Memory B cell (primary cell): ENCODE data around the gene UQCRC1.

Source experiments
- ATAC-seq: fragments of 150-1000 bp; cut with Tn5 transposase; 2 replicates; pipeline ENCODE4 v1.10.0; 2021; ENCODE audit warnings: low read depth, mild to moderate bottlenecking, moderate library complexity
- DNase-seq, 2 donors: peaks; one replicate each; pipeline ENCODE4 v3.0.0; 2022; ENCODE audit warnings: low spot score in 2 of 2
- H3K27ac Mint-ChIP-seq: one replicate; pipeline ENCODE4 v1.8.0; 2022; ENCODE audit warnings: mild to moderate bottlenecking, moderate library complexity, mixed read lengths
- H3K27me3 Mint-ChIP-seq: one replicate; pipeline ENCODE4 v1.8.0; 2022; ENCODE audit warnings: mixed read lengths
- H3K36me3 Mint-ChIP-seq: one replicate; pipeline ENCODE4 v1.8.0; 2022; ENCODE audit warnings: mild to moderate bottlenecking, mixed read lengths
- H3K4me1 Mint-ChIP-seq: one replicate; pipeline ENCODE4 v1.8.0; 2022; ENCODE audit warnings: mixed read lengths
- H3K4me3 Mint-ChIP-seq: one replicate; pipeline ENCODE4 v1.8.0; 2022; ENCODE audit warnings: mild to moderate bottlenecking, moderate library complexity, mixed read lengths
- H3K9me3 Mint-ChIP-seq: one replicate; pipeline ENCODE4 v1.8.0; 2022; ENCODE audit warnings: mixed read lengths

Gene UQCRC1

GRCh38 chr3:48625600-48625999 lies 16.2 kb upstream of the UQCRC1 start:
- Mint-ChIP-seq H3K27me3 (no peaks in the 10 kb centered on the region), H3K4me1 (peaks cover 2% of the 10 kb centered on the region), H3K36me3 (peaks cover 1% of the 10 kb centered on the region), H3K27ac (no peak overlapping the region), H3K4me3 (no peak overlapping the region), H3K9me3 (no peaks in the 10 kb centered on the region)
- no peak for ATAC-seq
- no peak for DNase-seq

- Mint-ChIP-seq H3K27ac (no peak overlapping the region), H3K4me1 (peaks cover 2% of the 10 kb centered on the region), H3K4me3 (no peak overlapping the region), H3K9me3 (no peaks in the 10 kb centered on the region), H3K36me3 (no peaks in the 10 kb centered on the region), H3K27me3 (no peaks in the 10 kb centered on the region)
- DNase-seq, result no peak
- no peak for ATAC-seq
These were observed 15.3 kb upstream of the UQCRC1 start for GRCh38 chr3:48624767-48625166.

GRCh38 chr3:48623851-48624547 lies 14.6 kb upstream of the UQCRC1 start:
- no peak for ATAC-seq
- Mint-ChIP-seq H3K9me3 (no peaks in the 10 kb centered on the region), H3K36me3 (no peaks in the 10 kb centered on the region), H3K27ac (no peak overlapping the region), H3K4me1 (peaks cover 2% of the 10 kb centered on the region), H3K27me3 (no peaks in the 10 kb centered on the region), H3K4me3 (no peak overlapping the region)
- DNase-seq, result no peak

- H3K4me1 Mint-ChIP-seq, result peaks cover 2% of the 10 kb centered on the region
- no peak within 1 kb of the TSS for H3K27ac Mint-ChIP-seq
- no peaks in the 10 kb centered on the region for H3K36me3 Mint-ChIP-seq
- no peak for DNase-seq
- no peak within 1 kb of the TSS for H3K4me3 Mint-ChIP-seq
- no peaks in the 10 kb centered on the region for H3K9me3 Mint-ChIP-seq
- no peaks in the 10 kb centered on the region for H3K27me3 Mint-ChIP-seq
- ATAC-seq, result no peak
These were observed 12.0 kb upstream of the UQCRC1 start, which contains the start of gene TMEM89 for GRCh38 chr3:48621461-48621869. TMEM89 (minus strand) TSS chr3:48621769; CDS start chr3:48621756, 13 bp downstream.

GRCh38 chr3:48619541-48620524 lies 10.4 kb upstream of the UQCRC1 start:
- H3K4me1 Mint-ChIP-seq, result peaks cover 2% of the 10 kb centered on the region
- no peak overlapping the region for H3K27ac Mint-ChIP-seq
- no peaks in the 10 kb centered on the region for H3K36me3 Mint-ChIP-seq
- no peak for ATAC-seq
- DNase-seq, result no peak
- H3K9me3 Mint-ChIP-seq, result no peaks in the 10 kb centered on the region
- no peaks in the 10 kb centered on the region for H3K27me3 Mint-ChIP-seq
- H3K4me3 Mint-ChIP-seq, result no peak overlapping the region

GRCh38 chr3:48617559-48617958 lies 8.1 kb upstream of the UQCRC1 start:
- no peak for DNase-seq
- no peak overlapping the region for H3K27ac Mint-ChIP-seq
- no peaks in the 10 kb centered on the region for H3K9me3 Mint-ChIP-seq
- no peaks in the 10 kb centered on the region for H3K36me3 Mint-ChIP-seq
- H3K27me3 Mint-ChIP-seq, result no peaks in the 10 kb centered on the region
- ATAC-seq, result no peak
- H3K4me1 Mint-ChIP-seq, result peaks cover 2% of the 10 kb centered on the region
- no peak overlapping the region for H3K4me3 Mint-ChIP-seq

- Mint-ChIP-seq H3K4me3 (no peak overlapping the region), H3K9me3 (no peaks in the 10 kb centered on the region), H3K27ac (no peak overlapping the region), H3K36me3 (peaks cover 2% of the 10 kb centered on the region), H3K27me3 (no peaks in the 10 kb centered on the region), H3K4me1 (peaks cover 4% of the 10 kb centered on the region)
- ATAC-seq (no peak), DNase-seq (no peak)
These were observed 4.6 kb upstream of the UQCRC1 start for GRCh38 chr3:48614044-48614443.

GRCh38 chr3:48612309-48612708 lies 2.9 kb upstream of the UQCRC1 start:
- Mint-ChIP-seq H3K9me3 (no peaks in the 10 kb centered on the region), H3K4me1 (peaks cover 9% of the 10 kb centered on the region), H3K27ac (no peak overlapping the region), H3K4me3 (no peak overlapping the region), H3K36me3 (peaks cover 5% of the 10 kb centered on the region), H3K27me3 (no peaks in the 10 kb centered on the region)
- DNase-seq (no peak), ATAC-seq (no peak)

GRCh38 chr3:48607519-48607918 lies 1.9 kb downstream of the UQCRC1 start:
- Mint-ChIP-seq H3K36me3 (peaks cover 12% of the 10 kb centered on the region), H3K27ac (no peak overlapping the region), H3K4me1 (peaks cover 9% of the 10 kb centered on the region), H3K27me3 (no peaks in the 10 kb centered on the region), H3K9me3 (no peaks in the 10 kb centered on the region), H3K4me3 (peak overlapping the region; percentile 17)
- DNase-seq (no peak), ATAC-seq (no peak)

GRCh38 chr3:48601622-48601994 lies 7.8 kb downstream of the UQCRC1 start:
- no peaks in the 10 kb centered on the region for H3K9me3 Mint-ChIP-seq
- no peaks in the 10 kb centered on the region for H3K27me3 Mint-ChIP-seq
- no peak overlapping the region for H3K27ac Mint-ChIP-seq
- H3K36me3 Mint-ChIP-seq, result peaks cover 31% of the 10 kb centered on the region
- no peak overlapping the region for H3K4me3 Mint-ChIP-seq
- DNase-seq, result no peak
- H3K4me1 Mint-ChIP-seq, result peaks cover 3% of the 10 kb centered on the region
- ATAC-seq, result no peak

GRCh38 chr3:48600711-48601621 lies 8.5 kb downstream of the UQCRC1 start:
- ATAC-seq (no peak), DNase-seq (no peak)
- Mint-ChIP-seq H3K4me3 (no peak overlapping the region), H3K36me3 (peaks cover 29% of the 10 kb centered on the region), H3K27me3 (peaks cover 3% of the 10 kb centered on the region), H3K27ac (no peak overlapping the region), H3K9me3 (no peaks in the 10 kb centered on the region), H3K4me1 (peaks cover 5% of the 10 kb centered on the region)

GRCh38 chr3:48599509-48600285 lies 9.7 kb downstream of the UQCRC1 start:
- peaks cover 4% of the 10 kb centered on the region for H3K27me3 Mint-ChIP-seq
- H3K4me1 Mint-ChIP-seq, result peaks cover 11% of the 10 kb centered on the region
- peaks cover 29% of the 10 kb centered on the region for H3K36me3 Mint-ChIP-seq
- DNase-seq (no peak), ATAC-seq (no peak)
- H3K4me3 Mint-ChIP-seq, result no peak overlapping the region
- no peaks in the 10 kb centered on the region for H3K9me3 Mint-ChIP-seq
- H3K27ac Mint-ChIP-seq, result no peak overlapping the region

- Mint-ChIP-seq H3K4me3 (no peak overlapping the region), H3K27me3 (peaks cover 9% of the 10 kb centered on the region), H3K4me1 (peaks cover 14% of the 10 kb centered on the region), H3K9me3 (no peaks in the 10 kb centered on the region), H3K36me3 (peaks cover 29% of the 10 kb centered on the region), H3K27ac (no peak overlapping the region)
- DNase-seq (no peak), ATAC-seq (no peak)
These were observed 10.4 kb downstream of the UQCRC1 start for GRCh38 chr3:48599077-48599501.
